Stimulated activated CD4-positive, alpha-beta T cell treated with anti-CD3 and anti-CD28 coated beads, Interleukin-2, amount 100 ng/mL, for 4 hours (primary cell): Measurements from ENCODE around the gene RPN1.
"Not testable (repeated sequence)": the region's sequence is repeated elsewhere in the genome, so short reads cannot be mapped to it uniquely, and the experiment has no call there.

Source experiments
- DNase-seq: peaks from one replicate; pipeline ENCODE4 v3.0.0-alpha.2; 2020; ENCODE audit warnings: low read depth

The RPN1 gene

DNA sequence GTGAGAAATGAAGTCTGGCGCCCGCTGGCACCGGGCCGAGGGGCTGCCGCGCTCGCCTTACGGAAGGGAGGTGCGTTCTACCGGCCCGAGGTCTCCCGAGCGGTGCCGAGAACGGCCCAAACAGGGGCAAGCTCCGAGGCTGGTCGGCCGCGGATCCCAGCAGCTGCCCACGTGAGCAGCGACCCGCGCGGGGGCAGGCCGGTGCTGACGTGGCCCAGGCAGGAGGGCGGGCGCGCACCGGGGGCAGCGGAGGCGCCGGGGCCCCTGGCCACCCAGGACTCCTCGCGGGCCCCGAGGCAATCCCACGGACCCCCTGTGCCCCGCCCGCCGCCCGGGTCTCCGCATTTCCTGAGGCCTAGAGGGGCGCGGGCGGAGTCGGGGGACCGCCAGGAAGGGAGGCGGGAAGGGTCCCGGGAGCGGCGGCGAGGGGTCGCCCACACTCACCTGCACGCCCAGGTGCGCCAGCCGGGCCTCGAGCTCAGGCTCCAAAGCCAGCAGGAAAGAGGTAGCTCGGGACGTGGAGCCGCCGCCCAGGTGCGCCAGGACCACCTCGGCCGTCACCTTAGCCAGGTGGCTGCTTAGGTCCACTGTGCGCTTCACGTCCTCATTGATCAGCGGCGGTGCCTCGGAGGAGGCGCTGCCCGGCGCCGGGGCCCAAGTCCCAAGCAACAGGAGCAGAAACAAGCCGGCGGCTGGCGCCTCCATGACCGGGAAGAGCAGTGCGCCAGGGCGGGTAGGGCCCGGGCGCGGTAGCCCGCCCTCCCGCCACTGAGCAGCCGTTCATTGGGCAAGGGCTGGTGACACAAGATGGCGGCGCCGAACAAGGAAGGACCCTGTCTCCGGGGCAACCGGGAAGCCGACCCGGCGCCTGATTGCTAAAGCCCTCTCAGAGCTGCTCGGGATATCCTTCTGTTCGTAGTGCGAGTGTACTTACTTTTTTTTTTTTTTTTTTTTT lies at the start of gene RPN1:
Gene RPN1 (minus strand): TSS at position 723 of the 955 bp plus-strand sequence. CDS start 18 bp downstream, at position 705.
- DNase-seq = peak; percentile 90

DNA sequence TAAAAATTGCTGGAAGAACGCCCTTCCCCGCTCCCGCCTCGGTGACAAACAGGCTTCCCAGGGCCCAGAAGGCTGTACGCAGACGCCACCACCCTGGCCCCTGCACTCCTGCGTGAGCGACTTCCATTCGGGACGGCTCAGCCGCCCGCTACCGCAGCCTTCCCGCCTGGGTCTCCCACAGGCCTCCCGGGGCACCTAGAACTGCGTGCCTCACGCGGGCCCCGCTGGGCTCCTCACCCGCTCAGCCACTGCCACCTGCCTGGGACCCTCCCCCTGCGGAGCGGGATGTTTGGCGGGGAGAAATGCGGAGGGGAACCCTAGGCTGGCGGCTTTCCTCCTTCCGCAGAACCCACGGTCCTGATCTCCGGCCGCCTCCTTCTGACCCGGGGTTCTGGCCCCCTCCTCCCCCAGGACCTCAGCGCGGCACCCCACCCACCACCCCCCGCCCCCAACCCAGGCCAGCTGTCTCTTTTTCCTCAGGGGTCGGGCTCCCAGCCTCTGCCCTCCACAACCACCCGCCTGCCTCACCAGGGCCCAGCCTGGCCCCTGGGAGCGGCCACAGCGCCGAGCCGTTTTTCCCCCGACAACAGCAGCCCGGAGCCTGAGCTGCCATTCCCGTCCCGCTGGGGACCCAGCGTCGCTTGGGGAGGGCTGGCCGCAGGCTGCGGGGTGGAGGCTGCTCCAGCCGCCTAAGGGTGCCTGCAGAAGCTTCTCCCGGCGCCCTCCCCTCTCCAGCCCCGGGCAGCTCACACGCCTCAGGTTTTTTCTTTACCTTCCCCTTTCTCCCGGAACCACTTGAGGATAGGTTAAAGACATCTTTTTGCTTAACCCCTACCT lies 47.8 kb upstream of the RPN1 start:
- no peak for DNase-seq

DNA sequence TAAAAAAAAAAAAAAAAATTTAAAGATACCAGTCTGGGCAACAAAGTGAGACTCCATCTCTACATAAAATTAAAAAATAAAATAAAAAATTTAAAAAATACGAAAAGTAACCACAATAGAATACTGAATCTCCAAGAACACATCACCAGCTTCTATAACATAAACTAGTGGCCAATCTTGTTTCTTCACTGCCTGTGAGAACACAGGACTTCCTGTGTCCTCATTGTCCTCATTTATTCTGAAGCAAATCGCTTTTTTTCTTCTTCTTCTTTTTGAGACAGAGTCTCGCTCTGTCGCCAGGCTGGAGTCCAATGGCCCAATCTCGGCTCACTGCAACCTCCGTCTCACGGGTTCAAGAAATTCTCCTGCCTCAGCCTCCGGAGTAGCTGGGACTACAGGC lies 46.7 kb upstream of the RPN1 start:
- DNase-seq = no peak

DNA sequence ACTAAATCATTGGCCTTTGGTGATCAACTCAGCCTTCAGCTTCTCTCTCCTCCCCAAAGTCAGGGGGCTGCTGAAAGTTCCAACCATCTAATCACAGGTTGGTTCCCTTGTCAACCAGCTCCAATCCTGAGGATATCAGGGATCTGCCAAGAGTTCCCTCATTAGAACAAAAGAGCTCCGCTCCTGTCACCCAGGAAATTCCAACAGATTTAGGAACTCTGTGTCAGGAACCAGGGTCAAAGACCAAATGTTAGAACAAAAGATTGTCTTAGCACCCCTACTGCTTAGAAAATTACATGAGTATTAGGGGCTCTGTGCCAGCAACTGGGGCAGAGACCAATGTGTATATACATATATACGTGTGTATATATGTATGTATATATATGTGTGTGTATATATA lies 43.1 kb upstream of the RPN1 start:
- no peak for DNase-seq

DNA sequence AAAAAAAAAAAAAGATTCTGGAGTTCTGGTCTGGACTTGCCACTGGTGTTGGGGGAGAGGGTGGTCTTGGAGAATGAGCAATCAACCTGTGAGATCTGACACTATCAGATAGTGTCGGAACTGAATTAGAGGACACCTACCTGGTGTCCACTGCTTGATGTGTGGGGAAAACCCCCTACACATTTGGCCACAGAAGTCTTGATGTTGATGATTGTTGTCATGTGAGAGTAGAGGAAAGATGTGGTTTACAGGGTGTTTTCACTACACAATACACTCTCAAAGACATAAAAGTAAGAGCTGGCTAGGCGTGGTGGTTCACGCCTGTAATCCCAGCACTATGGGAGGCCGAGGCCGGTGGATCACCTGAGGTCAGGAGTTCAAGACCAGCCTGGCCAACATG lies 38.4 kb upstream of the RPN1 start:
- no peak for DNase-seq

DNA sequence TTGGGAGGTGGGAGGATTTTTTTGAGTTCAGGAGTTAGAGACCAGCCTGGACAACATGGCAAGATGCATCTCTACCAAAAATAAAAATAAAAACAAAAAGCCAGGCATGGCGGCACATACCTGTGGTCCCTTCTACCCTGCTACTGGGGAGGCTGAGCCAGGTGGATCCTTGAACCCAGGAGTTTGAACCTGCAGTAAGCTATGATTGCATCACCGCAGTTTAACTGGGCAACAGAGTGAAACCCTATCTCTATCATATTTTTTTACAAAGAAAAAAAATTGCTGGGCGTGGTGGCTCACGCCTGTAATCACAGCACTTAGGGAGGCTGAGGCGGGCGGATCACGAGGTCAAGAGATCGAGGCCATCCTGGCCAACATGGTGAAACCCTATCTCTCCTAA lies 35.8 kb upstream of the RPN1 start:
- DNase-seq = no peak

DNA sequence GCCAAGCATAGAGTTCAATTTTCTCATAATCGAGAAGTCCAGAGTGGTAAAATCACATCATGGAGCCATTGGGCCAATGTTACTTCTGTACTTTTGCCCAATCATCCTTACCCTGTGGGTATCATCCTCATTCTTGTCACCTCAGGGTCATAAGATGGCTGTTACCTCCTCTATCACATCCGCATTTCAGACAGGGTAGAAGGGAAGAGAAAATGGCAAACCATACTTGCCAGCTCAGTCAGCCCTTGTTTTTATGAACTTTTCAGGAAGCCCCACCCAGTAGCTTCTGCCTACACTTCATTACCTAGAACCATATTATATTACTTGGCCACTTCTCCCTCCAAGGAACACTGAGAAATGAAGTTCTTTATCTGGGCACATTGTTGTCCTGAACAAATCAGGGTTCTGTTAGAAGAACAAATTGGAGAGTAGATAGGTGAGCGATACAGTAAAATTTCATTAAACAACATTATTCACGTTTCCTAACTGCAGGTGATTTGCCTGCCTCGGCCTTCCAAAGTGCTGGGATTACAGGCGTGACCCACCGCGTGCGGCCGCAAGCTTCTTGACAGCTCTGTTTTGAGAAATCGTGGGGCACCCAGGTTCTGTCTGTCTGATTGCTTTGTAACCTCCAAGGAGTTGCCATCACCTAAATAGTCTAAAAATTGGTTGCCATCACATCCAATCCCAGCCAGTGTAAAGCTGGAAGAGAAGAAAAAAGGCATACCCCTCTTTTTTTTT lies 34.5 kb upstream of the RPN1 start:
- no peak for DNase-seq

DNA sequence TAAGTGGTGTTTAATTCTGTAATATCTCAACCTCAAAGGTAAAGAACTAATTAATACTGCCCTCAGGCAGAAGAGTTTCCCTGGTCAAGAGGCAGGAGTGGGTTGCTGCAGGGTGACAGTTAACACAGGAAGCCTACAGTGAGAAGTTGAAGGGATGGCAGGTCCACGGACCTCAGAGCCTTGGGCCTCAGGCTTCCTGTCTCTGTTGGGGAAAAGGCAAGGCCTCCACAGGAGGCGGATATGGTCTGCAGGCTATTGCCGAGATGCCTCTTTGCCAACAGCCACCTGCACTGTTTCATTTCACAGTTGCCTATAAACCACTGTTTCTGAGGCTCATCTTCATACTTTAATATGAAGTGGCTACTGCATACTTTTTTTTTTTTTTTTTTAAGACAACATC lies 33.3 kb upstream of the RPN1 start:
- no peak for DNase-seq

DNA sequence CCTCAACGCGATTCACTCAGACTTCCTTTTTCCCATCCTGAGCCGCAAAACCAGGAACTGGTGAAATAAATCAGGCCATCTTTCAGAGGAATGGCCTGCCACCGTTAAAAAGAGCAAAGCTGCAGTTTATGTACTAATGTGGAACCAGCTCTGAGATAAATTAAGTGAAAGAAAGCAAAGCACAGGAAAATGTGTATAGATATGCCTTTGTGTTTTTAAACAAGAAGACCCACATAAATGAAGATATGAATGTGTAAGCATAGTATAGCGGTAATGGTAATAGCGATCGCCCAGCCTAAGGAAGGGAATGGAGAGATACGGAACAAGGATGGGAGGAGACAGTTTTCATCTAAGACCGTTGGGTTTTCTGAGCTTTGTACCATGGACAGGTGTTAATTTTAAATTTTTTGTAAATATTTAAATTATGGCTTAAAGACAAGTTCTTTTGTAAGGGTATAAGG lies 30.8 kb upstream of the RPN1 start:
- no peak for DNase-seq

DNA sequence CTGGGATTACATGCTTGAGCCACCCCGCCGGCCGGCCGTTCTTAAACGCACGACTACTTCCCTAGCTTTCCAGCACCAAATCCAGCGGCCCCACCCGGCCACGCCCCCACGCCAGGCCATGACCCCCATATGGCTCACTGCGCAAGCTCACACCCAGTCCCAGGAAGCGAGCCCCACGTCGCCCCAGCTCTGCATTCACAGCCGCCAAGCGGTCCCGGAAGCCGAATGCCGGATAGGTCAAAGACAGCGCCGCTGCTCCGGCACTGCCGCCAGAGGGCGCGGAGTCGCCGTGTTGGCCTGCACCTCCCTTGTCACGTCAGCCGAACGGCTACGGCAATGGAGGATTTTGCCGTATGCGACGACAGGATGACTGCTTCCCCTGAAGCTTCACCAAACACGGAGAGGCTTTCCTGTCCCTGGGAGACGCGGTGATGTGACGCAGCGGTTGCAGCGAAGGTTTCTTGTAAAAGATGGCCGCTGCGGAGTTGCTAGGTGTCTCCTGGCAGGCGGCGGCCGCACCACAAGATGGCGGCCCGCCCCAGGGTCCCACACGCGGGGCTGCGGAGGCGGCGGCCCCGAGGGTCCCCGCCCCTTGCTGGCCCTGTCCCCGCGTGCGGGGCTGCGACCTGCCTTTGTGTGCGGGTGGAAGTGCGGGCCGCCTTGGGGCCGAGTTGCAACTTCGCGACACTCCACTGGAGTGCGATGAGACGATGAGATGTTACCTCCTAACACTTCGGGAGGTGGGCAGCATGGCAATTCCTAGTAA lies 30.2 kb upstream of the RPN1 start:
- peak; percentile 95 for DNase-seq

DNA sequence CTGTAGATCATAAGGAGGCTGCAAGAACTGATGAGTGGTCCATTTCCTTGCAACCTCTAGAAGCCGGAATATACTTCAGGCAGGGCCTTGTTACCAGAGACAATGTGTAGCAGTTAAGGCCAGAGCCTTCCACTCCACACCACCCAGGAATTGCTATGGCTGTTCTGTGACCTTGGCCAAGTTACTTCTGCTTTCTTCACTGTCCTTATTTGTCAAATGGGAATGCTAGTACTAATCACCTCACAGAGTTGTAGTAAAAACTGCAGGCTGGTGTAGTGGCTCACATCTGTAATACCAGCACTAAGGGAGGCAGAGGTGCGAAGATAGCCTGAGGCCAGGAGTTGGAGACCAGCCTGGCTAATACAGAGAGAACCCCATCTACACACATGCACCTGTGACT lies 28.7 kb upstream of the RPN1 start:
- no peak for DNase-seq

DNA sequence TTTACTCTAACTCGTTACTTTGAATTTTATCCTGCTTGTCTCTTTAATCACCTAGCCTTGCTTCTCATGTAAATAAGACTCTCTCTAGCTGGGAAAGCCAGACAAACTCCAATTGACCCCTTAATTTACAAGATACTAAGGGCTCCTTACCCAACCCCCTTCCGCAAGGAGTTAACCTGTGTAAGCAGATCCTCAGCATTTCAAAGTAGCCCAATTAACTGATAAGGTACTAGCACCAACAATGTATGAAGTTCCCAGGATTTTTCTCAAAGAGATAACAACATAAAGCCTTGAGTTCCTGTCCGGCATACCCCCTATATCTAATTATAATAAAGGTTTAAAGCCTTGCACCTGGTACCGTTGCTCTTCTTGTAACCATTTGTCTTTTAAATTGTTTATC lies 25.2 kb upstream of the RPN1 start:
- not testable (repeated sequence) for DNase-seq

DNA sequence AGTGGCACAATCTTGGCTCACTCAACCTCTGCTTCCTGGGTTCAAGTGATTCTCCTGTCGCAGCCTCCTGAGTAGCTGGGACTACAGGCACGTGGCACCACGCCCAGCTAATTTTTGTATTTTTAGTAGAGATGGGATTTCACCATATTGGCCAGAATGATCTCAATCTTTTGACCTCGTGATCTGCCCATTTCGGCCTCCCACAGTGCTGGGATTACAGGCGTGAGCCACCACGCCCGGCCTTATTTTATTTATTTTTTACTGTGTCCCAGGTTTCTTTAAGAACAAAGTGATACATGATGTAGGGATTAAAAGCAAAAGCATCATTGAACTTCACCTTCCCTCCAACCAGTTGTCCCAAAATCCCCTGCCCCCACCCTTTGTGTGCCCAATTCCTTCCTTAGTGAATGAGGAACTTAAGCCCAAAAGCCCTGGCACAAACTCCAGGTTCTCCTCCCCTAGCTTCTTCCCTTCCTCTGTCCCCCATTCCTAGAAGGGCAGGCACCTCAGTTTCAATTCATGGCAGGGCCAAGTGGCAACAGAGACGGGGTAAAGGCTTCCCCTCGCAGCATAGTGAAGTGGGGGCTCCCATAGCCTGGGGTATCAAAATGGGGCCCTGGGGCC lies 23.7 kb upstream of the RPN1 start:
- DNase-seq = no peak

DNA sequence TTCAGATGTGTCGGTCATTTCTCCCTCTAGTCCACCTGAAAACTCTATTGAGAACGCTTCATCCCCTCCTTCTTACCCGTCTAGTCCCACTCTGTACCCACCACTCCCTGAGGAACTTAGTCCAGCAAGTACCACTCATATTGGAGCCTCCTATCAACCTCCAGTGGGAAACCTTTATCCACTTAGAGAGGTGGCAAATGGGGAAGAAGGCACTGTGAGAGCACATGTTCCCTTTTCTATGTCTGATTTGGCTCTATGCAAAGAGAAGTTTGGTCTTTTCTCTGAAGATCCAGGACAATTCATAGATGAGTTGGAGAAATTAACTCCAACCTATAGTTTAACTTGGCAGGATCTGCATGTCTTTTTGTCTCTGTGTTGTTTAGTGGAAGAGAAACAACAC lies 17.0 kb upstream of the RPN1 start:
- DNase-seq = no peak

DNA sequence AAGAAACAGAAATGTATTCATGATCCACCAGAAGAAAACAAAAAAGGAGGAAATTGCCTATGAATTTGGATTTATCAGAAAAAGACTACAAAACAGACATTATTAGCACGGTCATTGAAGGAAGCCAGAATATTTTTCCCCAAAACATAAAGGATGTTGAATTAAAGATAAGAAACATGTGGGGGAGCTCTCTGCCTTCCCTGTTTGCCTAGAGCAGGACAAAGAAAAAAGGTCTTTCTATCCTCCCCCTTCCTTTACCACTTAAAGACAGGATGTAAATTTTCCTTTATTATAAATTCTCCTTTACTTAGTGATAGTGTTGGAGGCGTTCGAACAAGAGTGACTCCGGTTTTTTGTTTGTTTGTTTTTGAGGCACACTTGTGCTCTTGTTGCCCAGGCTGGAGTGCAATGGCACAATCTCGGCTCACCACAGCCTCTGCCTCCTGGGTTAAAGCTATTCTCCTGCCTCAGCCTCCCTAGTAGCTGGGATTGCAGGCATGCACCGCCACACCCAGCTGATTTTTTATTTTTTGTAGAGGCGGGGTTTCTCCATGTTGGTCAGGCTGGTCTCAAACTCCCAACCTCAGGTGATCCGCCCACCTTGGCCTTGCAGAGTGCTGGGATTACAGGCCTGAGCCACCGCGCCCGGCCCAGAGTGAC lies 14.9 kb upstream of the RPN1 start:
- DNase-seq = no peak

DNA sequence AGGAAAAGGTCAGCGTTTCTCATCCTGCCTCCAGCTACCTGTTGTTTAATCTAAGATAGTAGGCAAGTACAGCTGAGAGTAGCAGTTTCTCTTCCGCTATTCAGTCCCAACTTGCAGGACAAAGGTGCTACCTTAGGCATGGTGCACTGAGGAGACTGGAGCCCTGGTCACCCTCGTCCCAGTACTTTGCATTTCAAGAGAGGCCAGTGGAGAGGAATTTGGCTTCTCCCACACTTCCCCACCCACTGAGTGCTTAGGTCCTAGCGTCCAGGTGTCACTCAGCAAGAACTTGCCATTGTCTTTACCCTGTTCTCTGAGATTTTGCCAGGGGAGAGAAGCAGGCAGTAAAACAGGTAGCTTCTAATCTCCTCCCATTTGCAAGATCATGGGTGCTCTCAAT lies 12.5 kb upstream of the RPN1 start:
- no peak for DNase-seq

DNA sequence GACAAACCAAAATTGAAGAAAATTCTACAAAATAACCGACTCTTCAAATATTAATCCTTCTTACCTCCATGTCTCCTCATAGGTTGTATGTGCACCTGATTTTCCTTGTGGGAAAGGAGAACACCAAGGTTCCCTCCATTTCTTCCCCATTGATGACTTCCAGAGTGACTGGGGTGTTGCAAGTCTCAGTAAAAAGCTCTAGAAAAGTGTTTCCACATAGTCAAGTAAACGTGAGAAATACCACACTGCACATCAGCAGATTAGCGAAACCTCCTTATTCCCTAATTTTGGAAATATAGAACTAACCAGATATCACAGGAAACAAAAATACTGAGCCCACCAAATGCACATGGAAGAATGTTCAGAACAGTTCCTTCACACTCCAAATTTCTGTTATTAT lies 4.9 kb upstream of the RPN1 start:
- DNase-seq = no peak

DNA sequence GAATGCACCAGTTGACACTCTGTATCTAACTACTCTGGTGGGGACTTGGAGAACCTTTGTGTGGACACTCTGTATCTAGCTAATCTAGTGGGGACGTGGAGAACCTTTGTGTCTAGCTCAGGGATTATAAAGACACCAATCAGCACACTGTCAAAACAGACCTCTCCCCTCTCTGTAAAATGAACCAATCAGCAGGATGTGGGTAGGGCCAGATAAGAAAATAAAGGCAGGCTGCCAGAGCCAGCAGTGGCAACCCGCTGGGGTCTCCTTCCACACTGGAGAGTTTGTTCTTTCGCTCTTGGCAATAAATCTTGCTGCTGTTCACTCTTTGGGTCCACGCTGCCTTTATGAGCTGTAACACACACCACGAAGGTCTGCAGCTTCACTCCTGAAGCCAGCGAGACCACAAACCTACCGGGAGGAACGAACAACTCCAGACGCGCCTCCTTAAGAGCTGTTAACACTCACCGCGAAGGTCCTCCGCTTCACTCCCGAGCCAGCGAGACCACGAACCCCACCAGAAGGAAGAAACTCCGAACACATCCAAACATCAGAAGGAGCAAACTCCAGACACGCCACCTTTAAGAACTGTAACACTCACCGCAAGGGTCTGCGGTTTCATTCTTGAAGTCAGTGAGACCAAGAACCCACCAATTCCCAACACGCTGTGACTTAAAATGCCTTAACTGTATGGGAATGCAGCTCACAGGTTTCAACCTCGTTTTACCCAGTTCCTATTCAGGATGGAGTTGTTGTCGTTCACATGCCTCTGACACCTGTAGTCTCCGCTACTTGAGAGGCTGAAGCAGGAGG lies 3.6 kb upstream of the RPN1 start:
- not testable (repeated sequence) for DNase-seq

DNA sequence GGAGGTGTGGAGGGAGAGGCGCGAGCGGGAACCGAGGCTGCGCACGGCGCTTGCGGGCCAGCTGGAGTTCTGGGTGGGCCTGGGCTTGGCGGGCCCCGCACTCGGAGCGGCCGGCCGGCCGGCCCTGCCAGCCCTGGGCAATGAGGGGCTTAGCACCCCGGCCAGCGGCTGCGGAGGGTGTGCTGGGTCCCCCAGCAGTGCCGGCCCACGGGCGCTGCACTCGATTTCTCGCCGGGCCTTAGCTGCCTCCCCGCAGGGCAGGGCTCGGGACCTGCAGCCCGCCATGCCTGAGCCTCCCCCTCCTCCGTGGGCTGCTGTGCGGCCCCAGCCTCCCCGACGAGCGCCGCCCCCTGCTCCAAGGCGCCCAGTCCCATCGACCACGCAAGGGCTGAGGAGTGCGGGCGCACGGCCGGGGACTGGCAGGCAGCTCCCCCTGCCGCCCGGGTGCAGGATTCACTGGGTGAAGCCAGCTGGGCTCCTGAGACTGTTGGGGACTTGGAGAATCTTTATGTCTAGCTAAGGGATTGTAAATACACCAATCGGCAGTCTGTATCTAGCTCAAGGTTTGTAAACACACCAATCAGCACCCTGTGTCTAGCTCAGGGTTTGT lies 2.9 kb upstream of the RPN1 start:
- DNase-seq = not testable (repeated sequence)
